HK-2 (cell line): ENCODE data around the gene MORC1.

Experiments used
- DNase-seq: peaks from one replicate; pipeline ENCODE4 v3.0.0-alpha.2; 2018; ENCODE audit not compliant: unreplicated experiment

Gene MORC1

GRCh38 chr3:108946292-108947285 lies 171.3 kb downstream of the MORC1 start:
- DNase-seq: no peak

- DNase-seq: peak; percentile 16
These were observed 177.2 kb downstream of the MORC1 start for GRCh38 chr3:108940568-108941263.

- DNase-seq: peak; percentile 25
These were observed 177.8 kb downstream of the MORC1 start for GRCh38 chr3:108940166-108940565.

- DNase-seq: no peak
These were observed 180.8 kb downstream of the MORC1 start for GRCh38 chr3:108936924-108937689.

- no peak for DNase-seq
These were observed 186.9 kb downstream of the MORC1 start for GRCh38 chr3:108931035-108931434.

GRCh38 chr3:108918866-108919265 lies 199.1 kb downstream of the MORC1 start:
- DNase-seq: no peak

- peak; percentile 52 for DNase-seq
These were observed 202.9 kb downstream of the MORC1 start for GRCh38 chr3:108914774-108915641.

GRCh38 chr3:108909799-108910198 lies 208.1 kb downstream of the MORC1 start:
- no peak for DNase-seq
